Stimulated activated naive CD4-positive, alpha-beta T cell treated with Interleukin-2 at 50 U/mL for 16 hours (primary cell): ENCODE data around the gene CEACAM16.
"Not testable (repeated sequence)": the region's sequence is repeated elsewhere in the genome, so short reads cannot be mapped to it uniquely, and the experiment has no call there.

Experiments
- DNase-seq: peaks from one replicate; lab custom pipeline; 2025; lab: John Stamatoyannopoulos, UW

The CEACAM16 gene

DNA sequence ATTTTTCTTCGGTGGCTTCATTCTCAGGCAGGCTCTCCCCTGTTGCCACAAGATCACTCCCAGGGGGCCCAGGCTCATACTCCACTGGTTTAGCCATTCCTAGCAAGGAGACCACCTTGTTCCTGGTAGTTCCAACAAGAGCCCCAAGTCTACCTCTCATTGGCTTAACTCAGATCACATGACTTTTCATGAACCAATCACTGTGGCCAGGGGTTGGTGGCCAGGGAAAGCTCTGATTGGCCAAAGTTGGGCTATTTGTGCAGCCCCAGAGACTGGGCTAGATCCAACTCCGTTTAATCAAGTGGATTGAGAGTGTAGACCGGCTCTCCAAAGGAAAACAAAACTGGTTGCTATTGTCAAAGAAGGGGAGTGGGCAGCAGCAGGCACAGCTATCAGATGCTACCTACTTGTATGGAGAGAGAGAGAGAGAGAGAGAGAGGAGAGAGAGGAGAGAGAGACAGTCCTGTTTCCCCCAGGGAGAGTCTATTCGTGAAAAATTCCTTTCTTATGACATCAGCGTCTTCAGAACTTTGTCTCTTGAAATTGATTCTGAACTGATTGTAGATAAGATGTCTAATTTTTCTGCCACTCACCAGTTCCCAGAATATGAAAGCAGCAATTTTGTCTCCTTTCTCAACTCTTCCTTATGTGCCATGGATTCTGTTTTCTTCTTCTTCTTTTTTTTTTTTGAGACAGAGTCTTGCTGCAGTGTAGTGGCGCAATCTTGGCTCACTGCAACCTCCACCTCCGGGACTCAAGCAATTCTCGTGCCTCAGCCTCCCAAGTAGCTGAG lies 21.7 kb upstream of the CEACAM16 start:
- no peak for DNase-seq

DNA sequence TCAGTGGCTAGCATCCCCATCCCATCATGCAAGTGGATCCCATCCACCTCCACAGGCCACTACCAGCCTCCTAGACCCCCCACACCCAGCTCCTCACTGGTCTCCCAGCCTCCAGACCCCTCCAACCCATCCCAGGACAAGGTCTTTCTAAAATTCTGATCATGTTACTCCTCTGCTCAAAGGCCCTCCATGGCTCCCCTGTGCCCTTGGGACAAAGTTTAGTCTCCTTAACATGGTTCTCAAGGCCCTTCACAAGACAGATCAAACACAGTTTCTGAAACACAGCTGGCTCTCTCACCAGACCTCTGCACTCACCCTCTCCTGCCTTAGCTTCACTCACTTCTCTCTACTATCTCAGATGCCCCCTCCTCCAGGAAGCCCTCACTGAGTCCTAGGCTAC lies 18.4 kb upstream of the CEACAM16 start:
- DNase-seq = no peak

DNA sequence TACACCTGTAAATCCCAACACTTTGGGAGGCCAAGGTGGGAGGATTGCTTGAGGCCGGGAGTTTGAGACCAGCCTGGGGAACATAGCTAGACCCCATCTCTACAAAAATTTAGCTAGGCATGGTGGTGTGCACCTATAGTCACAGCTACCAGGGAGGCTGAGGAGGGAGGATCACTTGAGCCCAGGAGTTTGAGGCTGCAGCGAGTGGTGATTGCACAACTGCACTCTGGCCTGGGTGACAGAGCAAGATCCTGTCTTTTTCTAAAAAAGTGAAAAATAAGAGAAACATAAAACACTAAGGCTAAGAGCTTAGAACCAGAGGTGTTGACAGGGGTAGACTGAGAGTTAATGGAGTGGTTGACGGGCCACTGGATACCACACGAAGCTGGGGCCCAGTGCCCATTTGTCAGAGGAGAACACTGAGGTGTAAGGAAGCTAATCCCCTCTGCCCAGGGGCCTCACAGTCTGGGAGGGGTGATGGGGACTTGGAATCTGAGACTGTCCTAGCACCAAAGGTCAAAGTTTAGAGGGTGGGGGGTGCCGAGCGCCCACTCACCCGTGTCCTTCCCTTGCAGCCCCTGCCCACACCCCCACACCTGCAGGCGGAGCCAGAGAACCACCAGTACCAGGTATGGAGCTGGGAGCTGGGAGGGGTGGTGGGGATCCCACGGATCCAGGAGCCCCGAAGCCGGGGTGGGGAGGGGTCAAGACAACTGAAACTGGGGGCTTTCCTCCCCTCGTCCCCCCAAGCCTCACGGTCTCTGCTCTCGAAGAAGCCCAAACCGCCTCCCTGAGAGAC lies 16.8 kb upstream of the CEACAM16 start:
- DNase-seq = no peak

DNA sequence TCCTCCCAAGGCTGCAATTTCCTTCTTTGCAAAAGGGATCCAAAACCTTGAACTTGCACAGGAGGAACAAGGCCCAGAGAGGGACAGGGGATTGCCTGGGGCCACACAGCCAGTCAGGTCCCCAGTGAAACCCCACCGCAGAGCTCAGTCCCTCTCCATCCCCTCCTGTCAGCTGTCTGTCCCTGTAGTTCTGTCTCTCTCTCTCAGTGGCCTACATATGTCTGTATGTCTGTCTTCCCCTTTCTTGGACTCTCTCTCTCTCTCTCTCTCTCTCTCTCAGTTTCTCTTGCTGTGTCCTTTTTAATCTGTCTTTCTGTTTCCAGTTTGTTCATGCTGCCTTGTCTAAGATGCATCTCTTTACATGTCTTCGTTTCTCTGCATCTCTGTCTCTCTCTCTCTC lies 16.1 kb upstream of the CEACAM16 start:
- no peak for DNase-seq

DNA sequence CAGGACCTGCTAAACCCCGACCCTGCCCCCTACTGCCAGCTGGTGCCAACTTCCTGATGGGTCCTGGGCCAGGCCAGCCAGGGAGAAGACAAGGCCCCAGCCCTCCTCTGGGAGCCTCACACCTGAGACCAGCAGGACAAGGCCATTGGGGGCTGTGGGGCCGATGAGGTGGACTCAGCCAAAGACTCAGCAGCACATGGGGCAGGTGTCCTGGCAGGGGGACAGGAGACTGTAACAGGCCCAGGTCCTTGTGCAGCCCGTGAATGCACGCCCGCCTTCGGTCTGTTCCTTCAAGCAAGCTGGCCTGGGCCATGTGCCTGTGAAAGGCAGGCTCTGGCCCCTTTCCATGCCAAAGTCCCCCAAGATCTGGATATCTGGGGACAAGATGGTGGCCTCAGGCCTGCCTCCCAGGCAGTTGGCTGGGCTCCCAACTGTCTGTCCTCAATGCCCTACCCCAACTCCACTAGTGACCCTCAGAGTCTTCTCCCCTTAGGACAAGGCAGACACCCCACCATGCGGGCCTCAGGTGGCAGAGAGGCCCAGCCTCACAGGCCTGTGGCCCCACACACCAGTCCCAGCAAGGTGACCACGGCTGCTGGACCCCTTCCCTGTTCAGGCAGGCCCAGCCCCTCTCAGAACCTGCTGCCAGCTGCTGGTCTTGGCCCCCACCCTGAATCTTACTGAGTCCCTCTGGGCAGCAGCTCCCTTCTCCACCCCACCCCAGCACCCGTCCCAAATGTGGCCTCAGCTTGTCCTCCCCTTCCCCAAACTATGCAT lies 15.3 kb upstream of the CEACAM16 start:
- DNase-seq = no peak

DNA sequence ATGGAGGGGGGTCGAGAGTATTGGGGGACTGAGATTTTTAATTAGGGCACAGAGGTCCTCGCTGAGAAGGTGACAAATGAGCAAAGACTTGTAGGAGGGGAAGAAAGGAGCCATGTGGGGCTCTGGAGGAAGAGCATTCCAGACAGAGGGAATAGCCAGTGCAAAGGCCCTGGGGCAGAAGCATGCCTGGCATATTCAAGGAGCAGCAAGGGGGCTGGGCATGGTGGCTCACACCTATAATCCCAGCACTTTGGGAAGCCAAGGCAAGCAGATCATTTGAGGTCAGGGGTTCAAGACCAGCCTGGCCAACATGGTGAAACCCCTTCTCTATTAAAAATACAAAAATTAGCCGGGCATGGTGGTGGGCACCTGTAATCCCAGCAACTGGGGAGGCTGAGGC lies 14.6 kb upstream of the CEACAM16 start:
- DNase-seq = not testable (repeated sequence)

DNA sequence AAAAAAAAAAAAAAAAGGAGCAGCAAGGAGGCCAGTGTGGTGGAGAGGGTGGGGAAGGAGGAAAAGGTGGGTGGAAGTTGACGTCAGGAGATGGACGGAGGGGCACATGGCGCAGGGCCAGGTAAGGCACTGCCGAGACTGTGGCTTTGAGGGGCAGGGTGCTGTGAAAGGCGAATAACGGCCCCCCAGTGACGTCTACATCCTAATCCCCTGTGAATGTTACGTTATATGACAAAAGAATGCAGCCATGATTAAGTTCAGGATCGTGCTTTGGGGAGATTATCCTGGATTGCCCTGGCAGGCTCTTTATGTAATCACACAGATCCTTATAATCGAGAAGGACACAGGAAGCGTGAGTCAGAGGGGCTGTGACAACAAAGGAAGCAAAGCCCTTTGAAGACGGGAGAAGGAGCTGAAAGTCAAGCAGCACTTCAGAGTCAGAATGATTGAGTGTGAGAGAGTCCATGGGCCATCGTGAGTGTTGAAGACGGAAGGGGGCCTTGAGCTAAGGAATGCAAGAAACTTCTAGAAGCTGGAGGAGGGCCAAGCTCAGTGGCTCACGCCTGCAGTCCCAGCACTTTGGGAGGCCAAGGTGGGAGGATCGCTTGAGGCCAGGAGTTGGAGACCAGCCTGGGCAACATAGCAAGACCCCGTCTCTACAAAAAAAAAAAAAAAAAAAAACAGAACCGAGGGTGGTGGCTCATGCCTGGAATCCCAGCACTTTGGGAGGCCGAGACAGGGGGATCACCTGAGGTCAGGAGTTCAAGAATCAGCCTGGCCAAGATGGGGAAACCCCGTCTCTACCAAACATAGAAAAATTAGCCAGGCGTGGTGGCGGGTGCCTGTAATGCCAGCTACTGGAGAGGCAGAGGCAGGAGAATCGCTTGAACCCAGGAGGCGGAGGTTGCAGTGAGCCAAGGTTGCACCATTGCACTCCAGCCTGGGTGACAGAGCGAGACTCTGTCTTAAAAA lies 13.8 kb upstream of the CEACAM16 start:
- no peak for DNase-seq

DNA sequence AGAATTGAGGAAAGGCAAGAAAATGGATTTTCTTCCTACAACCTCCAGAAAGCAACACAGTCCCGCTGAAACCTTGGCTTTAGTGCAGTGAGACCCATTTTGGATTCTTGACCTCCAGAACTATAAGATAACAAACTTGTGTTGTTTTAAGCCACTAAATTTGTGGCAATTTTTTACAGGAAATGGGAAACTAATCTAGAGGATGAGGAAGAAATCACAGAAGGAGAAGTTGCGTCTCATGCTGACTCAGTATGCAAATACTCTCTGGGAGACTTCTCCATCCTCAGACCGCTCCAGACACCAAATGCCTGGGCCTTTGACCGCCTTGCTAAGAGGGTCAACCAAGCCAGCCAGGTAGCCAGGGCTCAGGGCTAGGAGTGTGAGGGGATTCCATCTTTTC lies 13.1 kb upstream of the CEACAM16 start:
- DNase-seq = no peak

DNA sequence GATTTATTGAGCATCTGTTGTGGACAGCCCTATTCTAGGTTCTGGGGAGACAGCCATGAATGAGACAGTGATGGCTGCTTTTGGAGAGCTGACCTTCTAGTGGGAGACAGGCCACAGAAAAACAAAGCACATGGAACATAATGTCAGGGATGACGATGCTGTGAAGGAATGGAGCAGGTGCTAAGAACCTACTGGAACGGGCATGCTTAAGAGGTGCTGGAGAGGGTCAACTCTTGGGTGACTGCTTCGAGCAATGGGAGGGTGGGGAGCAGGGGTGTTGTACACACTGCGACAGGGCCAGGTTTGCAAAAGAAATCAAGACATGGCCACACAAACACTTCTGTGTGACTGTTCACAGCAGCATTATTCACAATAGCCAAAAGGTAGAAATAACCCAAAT lies 12.1 kb upstream of the CEACAM16 start:
- no peak for DNase-seq

DNA sequence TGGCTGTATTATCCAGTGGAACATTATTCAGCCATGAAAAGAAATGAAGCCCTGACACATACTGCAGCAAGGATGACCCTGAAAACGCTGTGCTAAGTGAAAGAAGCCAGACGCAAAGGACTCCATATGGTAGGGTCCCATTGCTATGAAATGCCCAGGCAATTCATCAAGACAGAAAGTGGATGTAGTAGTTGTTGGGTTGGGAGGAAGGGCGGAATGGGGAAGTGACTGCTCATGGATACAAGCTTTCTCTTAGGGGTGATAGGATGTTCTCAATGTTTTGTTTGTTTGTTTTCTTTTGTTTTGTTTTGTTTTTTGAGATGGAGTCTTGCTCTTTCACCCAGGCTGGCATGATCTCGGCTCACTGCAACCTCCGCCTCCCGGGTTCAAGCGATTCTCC lies 11.1 kb upstream of the CEACAM16 start:
- DNase-seq = no peak

DNA sequence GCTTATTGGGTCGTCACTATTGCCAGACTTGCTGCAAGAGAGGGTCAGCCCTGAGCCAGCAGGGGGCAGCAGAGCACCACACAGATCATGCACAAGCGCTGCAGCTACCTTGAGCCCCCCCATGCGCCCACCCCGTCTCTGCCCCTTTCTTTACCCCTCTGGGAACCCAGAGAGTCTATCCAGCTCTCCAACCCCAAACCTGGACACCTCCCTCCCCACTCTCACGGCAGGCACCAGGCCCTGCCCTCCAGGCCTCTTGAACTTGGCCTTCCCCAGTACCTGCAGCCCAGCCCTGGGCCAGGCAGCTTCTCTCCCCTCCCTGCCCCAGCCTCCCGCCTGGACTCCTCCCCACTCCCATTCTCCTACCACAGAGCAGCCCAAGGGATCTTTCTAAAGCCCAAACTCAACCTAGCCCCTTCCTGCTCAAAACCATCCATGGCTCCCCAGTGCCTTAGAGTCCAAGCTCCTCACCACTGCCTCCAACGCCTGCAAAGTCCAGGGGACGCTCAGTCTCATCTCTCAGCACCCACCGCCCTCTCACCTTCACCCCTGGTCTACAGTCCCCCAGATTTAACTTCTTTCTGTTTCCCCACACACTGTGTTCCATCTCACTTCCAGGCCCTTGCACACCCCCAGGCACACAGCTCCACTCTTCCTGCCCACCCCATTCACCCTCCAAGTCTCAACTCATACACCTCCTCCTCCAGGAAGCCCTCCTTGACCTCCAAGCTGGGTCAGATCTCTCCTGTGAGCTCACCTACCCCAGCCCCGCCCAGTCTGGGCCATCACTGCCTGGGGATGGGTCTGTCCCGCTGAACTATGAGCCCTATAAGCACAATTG lies 9.4 kb upstream of the CEACAM16 start:
- peak; percentile 74 for DNase-seq

DNA sequence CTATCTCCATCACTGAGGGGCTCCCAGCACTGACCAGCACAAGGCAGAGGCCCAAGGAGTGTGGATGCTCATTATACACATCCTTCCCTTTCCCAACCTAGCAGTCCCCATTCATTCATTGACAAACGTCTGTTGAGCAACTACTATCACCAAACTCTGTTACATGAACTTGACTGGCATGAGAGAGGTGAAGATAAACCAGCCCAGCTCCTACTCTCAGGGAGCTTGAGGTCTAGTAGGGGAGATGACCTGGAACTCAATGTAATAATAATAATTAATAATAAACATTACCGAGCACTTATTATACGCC lies 8.9 kb upstream of the CEACAM16 start:
- DNase-seq = no peak

DNA sequence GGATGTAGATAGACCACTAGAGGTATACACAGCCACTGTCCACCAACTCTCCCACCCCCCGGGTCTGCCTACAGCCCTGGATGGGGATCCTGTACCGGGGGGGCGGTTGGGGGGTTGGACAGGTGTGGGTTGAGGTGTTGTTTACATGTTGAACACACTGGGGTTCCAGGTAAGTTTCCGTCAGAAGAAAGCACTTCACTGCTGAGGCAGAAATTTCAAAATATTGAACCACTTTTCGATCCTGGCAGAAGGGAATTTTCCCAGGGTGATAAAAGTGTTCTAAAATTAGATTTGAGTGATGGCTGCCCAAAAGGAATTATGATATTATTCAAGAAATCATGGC lies 6.6 kb upstream of the CEACAM16 start:
- no peak for DNase-seq

DNA sequence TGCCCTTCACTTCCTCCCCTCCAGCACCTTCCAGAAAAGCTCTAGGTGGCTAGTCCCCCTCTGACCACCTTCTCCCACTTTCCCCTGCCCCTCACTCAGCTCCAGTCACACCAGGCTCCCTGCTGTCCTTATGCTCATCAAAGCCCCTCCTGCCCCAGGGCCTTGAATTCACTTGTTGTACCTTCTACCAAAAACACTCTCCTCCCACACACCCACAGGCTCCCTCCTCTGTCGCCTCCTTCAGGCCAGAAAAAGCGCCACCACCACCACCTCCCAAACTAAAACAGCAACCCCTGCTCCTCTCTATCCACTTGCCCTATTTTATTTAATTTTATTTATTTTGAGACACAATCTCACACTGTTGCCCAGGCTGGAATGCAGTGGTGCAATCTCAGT lies 4.8 kb upstream of the CEACAM16 start:
- DNase-seq = peak; percentile 16

DNA sequence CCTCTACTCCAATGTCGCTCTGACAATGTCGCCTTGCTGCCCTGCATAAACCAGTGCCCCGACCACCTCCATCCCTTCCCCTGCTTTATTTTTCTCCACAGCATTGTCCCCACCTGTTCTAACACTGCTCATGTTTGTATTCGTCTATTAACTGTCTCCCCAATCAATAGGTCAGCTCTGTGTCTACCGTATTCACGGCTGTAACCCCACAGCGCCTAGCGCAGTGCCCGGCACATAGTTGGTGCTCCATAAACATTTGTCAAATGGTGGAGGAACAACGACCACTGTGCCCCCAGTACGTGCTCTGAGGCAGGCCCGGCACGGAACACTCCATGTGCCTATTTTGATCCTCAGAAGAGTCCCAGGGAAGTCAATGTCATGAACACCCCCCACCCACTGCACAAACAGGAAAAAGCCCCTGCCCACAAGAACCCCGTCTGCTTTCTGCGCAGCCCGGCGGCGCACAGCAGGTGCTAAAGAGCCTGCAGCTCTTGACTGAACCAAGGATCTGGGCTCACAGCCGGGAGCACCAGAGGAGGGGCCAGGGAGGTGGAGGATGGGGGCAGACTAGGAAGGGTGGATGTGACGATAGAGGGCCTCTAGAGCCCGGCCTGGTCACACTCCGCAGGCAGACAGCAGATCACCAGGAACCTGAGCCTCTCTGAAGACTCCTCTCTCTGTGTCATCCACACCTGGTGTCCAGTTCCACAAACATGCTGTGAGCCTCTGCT lies 1.8 kb upstream of the CEACAM16 start:
- no peak for DNase-seq

DNA sequence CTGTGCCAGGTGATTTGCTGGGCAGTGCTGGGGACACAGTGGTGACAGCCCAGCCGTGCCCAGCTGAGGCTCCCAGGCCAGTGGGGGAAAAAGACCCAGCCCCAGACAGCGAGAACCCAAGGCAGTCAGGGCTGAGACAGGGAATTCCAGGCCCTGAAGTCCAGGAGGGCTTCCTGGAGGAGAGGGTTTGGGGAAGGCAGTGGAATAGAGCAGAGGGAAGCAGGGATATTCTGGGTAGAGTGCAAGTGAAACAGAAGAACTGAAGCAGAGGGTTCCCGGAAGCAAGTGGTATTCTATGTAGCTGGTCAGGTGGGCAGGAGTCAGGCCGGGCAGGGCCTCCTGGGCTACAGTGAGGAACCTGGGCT lies 1.3 kb upstream of the CEACAM16 start:
- no peak for DNase-seq

DNA sequence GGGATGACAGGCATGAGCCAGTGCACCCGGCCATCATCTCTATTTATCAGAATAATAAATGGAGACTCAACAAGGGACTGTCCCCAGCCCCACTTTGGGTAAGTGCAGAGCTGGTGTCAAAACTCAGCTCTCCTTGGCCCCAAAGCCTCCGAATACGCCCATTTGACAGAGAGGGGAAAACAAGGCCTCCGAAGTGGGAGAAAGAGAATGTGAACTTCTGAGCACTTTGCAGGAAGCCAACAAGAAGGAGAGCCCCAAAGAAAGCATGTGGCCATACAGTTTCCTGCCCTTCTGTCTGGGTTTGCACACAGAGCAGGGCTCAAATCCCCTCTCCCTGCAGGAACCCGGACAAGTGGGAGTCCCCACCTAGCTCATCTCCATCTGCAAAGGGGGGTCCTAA lies 1.6 kb downstream of the CEACAM16 start:
- no peak for DNase-seq

DNA sequence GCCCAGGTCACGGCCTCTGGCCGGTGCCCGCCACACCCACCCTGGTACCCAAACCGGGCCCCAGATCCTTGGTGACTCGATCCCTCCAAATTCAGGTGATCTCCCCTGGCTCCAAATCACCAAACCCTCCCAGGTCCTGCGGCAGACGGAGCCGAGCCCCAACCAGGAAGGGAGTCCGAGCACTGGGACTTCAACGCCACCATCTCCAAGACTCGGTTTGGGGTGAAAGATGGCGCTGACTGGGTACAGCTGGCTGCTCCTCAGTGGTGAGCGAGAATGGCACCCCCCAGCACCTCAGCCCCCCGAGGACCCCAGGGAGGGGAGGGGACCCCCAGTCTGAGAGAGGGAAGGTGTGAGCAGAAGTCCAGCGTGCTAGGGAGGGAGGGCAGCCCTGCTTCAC lies 2.3 kb downstream of the CEACAM16 start:
- DNase-seq = no peak

DNA sequence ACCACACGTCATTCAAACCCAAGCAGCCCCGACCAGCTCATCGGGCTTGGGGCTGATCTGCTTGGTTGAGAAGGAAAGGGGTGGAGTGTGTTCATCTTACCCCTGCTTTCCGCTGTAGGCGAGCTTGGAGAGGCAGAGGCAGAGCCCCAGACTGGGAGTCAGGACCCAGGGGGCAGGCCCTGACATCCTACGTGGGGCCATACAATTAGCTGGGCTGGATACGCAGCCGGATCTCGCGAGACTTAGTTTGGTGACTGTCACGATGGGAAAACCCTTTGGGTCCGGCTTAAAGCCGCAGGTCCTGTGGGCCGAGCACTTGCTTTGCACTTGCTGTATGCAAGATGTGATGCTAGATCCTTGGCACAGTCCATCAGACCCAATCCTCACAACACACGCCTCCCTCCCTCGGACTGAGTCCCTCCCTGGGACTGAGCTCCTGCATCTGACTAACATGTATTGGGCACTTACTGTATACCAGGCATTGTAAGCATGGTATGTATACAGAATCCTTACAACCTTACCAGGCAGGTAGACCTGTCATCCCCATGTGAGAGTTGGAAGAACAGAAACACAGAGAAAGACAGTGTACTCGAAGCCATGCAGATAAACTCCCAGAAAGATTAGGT lies 3.7 kb downstream of the CEACAM16 start:
- no peak for DNase-seq
